Mesothelial cell of epicardium (in vitro differentiated cells): ENCODE data around the gene GAL3ST1. TPM values are rescaled to one million over a fixed set of nuclear protein-coding genes. Genes with fewer than 3 reads are reported as not detected.

Source experiments
- DNase-seq, 2 experiments: peaks; one replicate each; pipeline ENCODE4 v3.0.0; 2021; ENCODE audit warnings: low spot score in 2 of 2; ENCODE audit not compliant: unreplicated experiment in 2 of 2
- H3K27ac Mint-ChIP-seq: 2 replicates; pipeline ENCODE4 v1.8.0; 2021; ENCODE audit warnings: mixed read lengths
- H3K27me3 Mint-ChIP-seq: 2 replicates; pipeline ENCODE4 v1.8.0; 2021; ENCODE audit warnings: low read depth, mixed read lengths
- H3K36me3 Mint-ChIP-seq: 2 replicates; pipeline ENCODE4 v1.8.0; 2021; ENCODE audit warnings: mixed read lengths
- H3K4me1 Mint-ChIP-seq: 2 replicates; pipeline ENCODE4 v1.8.0; 2021; ENCODE audit warnings: mixed read lengths
- H3K4me3 Mint-ChIP-seq: 2 replicates; pipeline ENCODE4 v1.8.0; 2021; ENCODE audit warnings: mild to moderate bottlenecking, moderate library complexity, mixed read lengths
- H3K9me3 Mint-ChIP-seq: 2 replicates; pipeline ENCODE4 v1.8.0; 2021; ENCODE audit warnings: mixed read lengths
- total RNA-seq: library from RNA; stranded (reverse); gene quantifications from 3 replicates; pipeline ENCODE4 v1.2.1, GENCODE V29; 2021
- TF ChIP-seq, protein P1 (sequence below): fragments of 200-600 bp; sonication (generic); IDR thresholded peaks from one replicate; pipeline ENCODE4 v1.5.0; 2021; ENCODE audit warnings: antibody characterized with exemption; ENCODE audit not compliant: unreplicated experiment

Gene GAL3ST1
- total RNA-seq, 1 donor from 2014 or later: 0.36 TPM

DNA sequence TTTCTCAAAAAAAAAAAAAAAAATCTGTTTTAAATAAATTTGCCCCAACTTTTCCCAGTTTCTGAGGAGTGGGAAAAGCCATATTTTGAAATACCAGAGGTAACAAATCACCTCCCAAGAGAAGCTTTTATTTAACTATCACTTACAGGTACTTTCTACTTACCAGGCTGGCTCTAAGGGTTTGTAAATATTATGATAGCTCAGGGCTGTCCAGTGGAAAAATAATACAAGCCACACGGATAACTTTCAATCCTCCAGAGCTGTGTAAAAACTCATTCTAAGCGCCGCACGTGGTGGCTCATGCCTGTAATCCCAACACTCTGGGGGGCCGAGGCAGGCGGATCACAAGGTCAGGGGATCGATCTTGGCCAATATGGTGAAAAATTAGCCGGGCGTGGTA, 63.4 kb downstream of the GAL3ST1 start:
- H3K27me3 Mint-ChIP-seq: peaks cover 7% of the 10 kb centered on the region
- H3K4me3 Mint-ChIP-seq: no peak overlapping the region
- no peak for DNase-seq
- no peaks in the 10 kb centered on the region for H3K4me1 Mint-ChIP-seq
- TF ChIP-seq, protein P1, sequence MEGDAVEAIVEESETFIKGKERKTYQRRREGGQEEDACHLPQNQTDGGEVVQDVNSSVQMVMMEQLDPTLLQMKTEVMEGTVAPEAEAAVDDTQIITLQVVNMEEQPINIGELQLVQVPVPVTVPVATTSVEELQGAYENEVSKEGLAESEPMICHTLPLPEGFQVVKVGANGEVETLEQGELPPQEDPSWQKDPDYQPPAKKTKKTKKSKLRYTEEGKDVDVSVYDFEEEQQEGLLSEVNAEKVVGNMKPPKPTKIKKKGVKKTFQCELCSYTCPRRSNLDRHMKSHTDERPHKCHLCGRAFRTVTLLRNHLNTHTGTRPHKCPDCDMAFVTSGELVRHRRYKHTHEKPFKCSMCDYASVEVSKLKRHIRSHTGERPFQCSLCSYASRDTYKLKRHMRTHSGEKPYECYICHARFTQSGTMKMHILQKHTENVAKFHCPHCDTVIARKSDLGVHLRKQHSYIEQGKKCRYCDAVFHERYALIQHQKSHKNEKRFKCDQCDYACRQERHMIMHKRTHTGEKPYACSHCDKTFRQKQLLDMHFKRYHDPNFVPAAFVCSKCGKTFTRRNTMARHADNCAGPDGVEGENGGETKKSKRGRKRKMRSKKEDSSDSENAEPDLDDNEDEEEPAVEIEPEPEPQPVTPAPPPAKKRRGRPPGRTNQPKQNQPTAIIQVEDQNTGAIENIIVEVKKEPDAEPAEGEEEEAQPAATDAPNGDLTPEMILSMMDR: no peak
- no peak overlapping the region for H3K27ac Mint-ChIP-seq
- no peaks in the 10 kb centered on the region for H3K36me3 Mint-ChIP-seq
- H3K9me3 Mint-ChIP-seq: peaks cover 3% of the 10 kb centered on the region

DNA sequence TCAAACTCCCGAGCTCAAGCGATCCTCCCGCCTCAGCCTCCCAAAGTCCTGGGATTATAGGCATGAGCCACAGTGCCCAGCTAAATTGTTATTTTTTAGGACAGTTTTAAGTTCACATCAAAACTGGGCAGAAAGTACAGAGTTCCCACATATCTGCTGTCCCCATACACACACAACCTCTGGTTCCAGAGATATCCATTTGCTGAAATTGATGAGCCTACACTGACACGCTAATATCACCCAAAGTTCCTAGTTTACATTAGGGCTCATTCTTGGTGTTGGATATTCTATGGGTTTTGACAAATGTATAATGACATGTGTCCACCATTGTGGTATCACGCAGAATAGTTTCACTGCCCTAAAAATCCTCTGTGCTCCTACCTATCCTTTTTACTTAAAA, 66.2 kb downstream of the GAL3ST1 start:
- no peak overlapping the region for H3K27ac Mint-ChIP-seq
- H3K4me1 Mint-ChIP-seq: no peaks in the 10 kb centered on the region
- H3K4me3 Mint-ChIP-seq: no peak overlapping the region
- H3K27me3 Mint-ChIP-seq: peaks cover 14% of the 10 kb centered on the region
- peaks cover 1% of the 10 kb centered on the region for H3K9me3 Mint-ChIP-seq
- TF ChIP-seq, protein P1: no peak
- no peak for DNase-seq
- H3K36me3 Mint-ChIP-seq: no peaks in the 10 kb centered on the region

DNA sequence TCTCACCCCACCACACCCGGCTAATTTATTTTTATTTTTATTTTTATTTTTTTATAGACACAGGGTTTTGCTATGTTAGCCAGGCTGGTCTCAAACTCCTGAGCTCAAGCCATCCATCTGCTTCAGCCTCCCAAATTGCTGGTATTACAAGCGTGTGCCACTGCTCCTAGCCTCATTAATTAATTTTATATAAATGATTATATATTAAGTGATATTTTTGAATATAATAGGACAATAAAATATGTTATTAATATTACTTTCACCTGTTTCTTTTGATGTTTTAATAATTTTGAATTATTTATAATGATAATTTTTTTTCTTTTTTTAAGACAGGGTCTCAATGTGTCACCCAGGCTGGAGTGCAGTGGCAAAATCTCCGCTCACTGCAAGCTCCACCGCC, 66.8 kb downstream of the GAL3ST1 start:
- TF ChIP-seq, protein P1: no peak

DNA sequence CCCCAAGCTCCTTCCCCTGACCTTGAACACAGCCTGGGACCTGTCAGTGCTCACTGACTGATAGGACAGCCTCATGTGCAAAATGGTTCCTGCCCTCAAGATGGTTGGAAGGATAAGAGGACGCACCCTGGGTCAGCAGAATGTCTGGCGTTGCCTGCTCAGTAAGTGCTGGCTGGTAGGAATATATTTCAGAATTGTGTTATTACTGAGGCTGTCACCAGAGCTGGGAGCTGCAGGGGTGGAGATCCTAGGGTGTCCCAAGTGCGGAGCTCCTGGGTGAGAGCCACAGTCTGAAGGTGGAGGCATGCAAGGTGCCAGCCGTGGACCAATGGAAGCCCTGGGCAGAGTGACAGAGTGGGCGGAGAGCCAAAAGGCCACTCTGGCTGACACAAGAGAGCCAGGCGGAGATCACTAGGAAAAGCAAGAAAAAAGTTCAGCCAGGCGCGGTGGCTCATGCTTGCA, 67.9 kb downstream of the GAL3ST1 start:
- Mint-ChIP-seq H3K4me3 (no peak overlapping the region), H3K9me3 (no peaks in the 10 kb centered on the region), H3K27me3 (peaks cover 15% of the 10 kb centered on the region), H3K36me3 (no peaks in the 10 kb centered on the region), H3K27ac (no peak overlapping the region), H3K4me1 (no peaks in the 10 kb centered on the region)
- TF ChIP-seq, protein P1: no peak
- DNase-seq: no peak

More for the DNA sequence above, 66.8 kb downstream of the GAL3ST1 start:
- Mint-ChIP-seq H3K27me3 (peaks cover 13% of the 10 kb centered on the region), H3K4me3 (no peak overlapping the region), H3K27ac (no peak overlapping the region), H3K36me3 (no peaks in the 10 kb centered on the region), H3K9me3 (no peaks in the 10 kb centered on the region), H3K4me1 (no peaks in the 10 kb centered on the region)
- no peak for DNase-seq

Other genes starting within 250 kb of the GAL3ST1 start
- gene TBC1D10A, start 247.7 kb downstream of the GAL3ST1 start, total RNA-seq: 12.8 to 15.1 TPM (median 13.7 TPM) in 3 replicates
- gene SF3A1, start 217.8 kb downstream of the GAL3ST1 start, total RNA-seq: 142 to 154 TPM (median 151 TPM) in 3 replicates
- gene CCDC157, start 217.7 kb downstream of the GAL3ST1 start, total RNA-seq: 4.7 to 5.8 TPM (median 4.7 TPM) in 3 replicates
- 39.2 to 41.9 TPM (median 39.4 TPM) in 3 replicates for gene RNF215, start 187.3 kb downstream of the GAL3ST1 start, total RNA-seq
- 4.3 to 6.5 TPM (median 5.4 TPM) in 3 replicates for gene SEC14L2, start 177.6 kb downstream of the GAL3ST1 start, total RNA-seq
- gene MTFP1, start 148.9 kb downstream of the GAL3ST1 start, total RNA-seq: 5.9 to 8.2 TPM (median 7.3 TPM) in 3 replicates
- not detected in 3 replicates for gene SEC14L3, start 102.6 kb downstream of the GAL3ST1 start, total RNA-seq
- 0.11 to 0.36 TPM (median 0.20 TPM) in 3 replicates for gene SEC14L4, start 69.0 kb downstream of the GAL3ST1 start, total RNA-seq
- gene SEC14L6, start 27.9 kb downstream of the GAL3ST1 start, total RNA-seq: 2.0 to 2.3 TPM (median 2.1 TPM) in 3 replicates
- 66.5 to 68.2 TPM (median 68.1 TPM) in 3 replicates for gene PES1, start 17.2 kb upstream of the GAL3ST1 start, total RNA-seq
- gene TCN2, start 32.5 kb upstream of the GAL3ST1 start, total RNA-seq: 15.3 to 15.5 TPM (median 15.4 TPM) in 3 replicates
- gene SLC35E4, start 61.1 kb upstream of the GAL3ST1 start, total RNA-seq: 4.1 to 4.3 TPM (median 4.1 TPM) in 3 replicates
- 5.8 to 6.7 TPM (median 6.2 TPM) in 3 replicates for gene DUSP18, start 93.2 kb upstream of the GAL3ST1 start, total RNA-seq
- 13.0 to 15.8 TPM (median 15.8 TPM) in 3 replicates for gene OSBP2, start 120.2 kb upstream of the GAL3ST1 start, total RNA-seq